OCI-LY7 (cell line): ENCODE data around the gene KCNN2.

Experiments used
- EZH2phosphoT487 ChIP-seq: fragments of 200-600 bp; sonication (generic); IDR thresholded peaks from 2 replicates; pipeline ENCODE4 v1.6.1; 2018; ENCODE audit warnings: low read depth, borderline replicate concordance, mild to moderate bottlenecking, mixed run types, antibody characterized with exemption, low read length, moderate library complexity, mixed read lengths
- TF ChIP-seq, protein P1 (sequence below): fragments of 200-600 bp; sonication (generic); conservative IDR thresholded peaks from 2 replicates; pipeline ENCODE4 v1.5.1; 2014; ENCODE audit warnings: mild to moderate bottlenecking, antibody characterized with exemption, low read length, moderate library complexity, mixed read lengths

DNA sequence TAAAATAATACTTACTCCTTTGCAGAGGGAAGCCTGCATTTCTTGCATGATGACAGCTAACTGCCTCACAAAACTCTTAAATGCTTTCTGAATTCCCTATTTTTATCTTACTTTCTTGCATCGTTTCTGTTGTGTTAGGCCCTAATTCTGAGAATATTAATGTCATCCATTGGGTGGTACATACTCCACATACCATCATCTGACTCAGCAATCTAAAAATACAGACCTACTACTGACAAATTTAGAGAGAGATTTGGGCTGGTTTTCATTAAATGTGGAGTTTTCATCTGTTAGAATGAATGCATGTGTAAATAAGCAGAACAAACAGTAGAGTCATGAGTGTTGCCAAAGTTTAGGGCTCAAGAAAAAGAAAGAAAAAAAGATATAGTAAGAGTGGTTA lies 26.5 kb upstream of the KCNN2 start:
- TF ChIP-seq, protein P1, sequence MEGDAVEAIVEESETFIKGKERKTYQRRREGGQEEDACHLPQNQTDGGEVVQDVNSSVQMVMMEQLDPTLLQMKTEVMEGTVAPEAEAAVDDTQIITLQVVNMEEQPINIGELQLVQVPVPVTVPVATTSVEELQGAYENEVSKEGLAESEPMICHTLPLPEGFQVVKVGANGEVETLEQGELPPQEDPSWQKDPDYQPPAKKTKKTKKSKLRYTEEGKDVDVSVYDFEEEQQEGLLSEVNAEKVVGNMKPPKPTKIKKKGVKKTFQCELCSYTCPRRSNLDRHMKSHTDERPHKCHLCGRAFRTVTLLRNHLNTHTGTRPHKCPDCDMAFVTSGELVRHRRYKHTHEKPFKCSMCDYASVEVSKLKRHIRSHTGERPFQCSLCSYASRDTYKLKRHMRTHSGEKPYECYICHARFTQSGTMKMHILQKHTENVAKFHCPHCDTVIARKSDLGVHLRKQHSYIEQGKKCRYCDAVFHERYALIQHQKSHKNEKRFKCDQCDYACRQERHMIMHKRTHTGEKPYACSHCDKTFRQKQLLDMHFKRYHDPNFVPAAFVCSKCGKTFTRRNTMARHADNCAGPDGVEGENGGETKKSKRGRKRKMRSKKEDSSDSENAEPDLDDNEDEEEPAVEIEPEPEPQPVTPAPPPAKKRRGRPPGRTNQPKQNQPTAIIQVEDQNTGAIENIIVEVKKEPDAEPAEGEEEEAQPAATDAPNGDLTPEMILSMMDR: no peak
- no peak for TF ChIP-seq EZH2phosphoT487
